ENCODE measurements around the gene RSPO3.

Gene RSPO3

DNA sequence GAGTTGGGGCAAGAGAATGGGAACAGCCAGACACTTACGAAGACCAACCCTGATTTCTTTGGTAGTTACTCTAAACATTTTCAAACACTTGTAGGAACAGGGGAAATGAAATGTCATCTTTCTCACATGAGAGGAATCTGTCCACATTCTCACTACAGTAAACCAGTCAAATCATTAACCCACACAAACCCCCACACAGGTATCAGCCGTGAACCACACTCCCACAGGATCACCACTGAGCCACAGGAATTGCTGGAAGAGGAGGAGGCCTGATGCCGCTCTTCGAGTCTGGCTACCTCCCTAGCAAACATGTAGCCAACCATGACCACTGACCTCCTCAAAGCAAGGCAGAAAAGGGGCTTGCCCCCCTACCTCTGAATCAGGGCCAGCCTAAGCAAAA lies 6.9 kb upstream of the RSPO3 start:
- no peak for DNase-seq (ENCODE audit: low read depth)

DNA sequence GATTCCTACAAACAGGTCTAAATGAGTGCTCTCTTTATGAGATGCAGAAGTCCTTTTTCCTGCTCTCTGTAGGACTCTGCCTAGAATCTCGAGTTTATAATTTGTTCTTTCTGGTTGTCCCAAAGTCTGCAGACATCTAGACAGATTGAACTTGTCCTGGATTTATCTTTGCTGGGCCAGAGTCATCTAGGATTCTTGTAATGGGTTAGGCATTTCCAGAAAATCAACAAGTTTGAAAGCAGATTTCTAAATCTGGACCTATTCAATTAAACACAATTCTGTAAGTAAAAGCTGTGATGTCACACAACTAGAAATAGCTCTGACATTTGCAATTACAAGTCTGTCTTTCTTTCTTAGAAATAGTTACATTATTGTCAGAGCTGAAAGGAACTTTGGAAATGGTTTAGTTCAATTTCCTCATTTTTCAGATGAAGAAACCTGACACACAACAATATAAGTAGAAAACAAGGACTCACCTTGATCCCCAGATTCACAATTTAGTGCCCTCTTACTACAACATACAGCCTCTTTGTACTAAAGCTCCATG lies 4.2 kb upstream of the RSPO3 start:
- no peak for DNase-seq (ENCODE audit: low read depth)

DNA sequence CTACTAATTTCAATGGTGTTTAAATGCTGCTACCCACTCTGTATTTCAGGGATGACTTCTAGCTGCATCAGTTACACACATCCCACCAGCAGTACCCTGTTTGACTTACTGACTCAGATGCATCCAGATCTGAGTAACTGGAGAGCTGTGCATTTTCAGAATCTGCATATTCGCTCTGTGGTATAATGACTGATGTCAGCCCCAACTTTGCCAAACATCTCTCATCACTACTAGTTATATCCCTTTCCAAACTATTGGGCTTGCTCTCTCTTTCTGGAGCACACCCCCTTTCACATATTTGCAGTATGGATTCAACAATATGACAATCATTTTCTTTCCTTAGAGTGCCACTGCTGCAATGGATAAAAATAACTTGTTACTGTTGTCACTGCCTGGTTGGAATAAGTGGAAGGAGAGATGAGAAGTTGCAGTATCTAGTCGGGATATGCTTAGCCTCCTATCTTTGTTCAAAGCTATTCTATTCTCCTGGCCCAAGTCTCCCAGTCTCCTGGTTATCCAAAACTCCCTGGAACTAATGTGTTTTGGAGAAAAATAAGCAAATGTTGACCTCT lies 3.3 kb upstream of the RSPO3 start:
- no peak for DNase-seq (ENCODE audit: low read depth)

DNA sequence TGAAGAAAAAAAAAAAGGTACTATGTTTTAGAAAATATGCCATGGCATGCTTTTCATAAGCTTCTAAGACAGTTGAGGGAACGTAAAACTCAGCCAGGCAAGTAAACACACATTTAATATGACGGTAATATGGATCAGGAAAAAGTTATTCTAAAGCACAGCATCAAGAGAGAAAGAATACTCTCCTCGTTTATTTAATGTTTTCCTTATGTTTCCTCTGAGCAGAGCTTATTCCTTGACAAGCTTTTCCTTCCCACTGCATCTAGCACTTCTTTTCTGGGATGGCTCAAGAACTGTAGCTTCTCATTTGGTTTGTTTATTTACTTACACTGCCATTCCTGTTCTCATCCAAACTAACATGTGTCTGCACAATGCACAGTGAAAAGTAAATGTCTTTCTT lies 2.7 kb upstream of the RSPO3 start:
- DNase-seq (ENCODE audit: low read depth) = no peak

DNA sequence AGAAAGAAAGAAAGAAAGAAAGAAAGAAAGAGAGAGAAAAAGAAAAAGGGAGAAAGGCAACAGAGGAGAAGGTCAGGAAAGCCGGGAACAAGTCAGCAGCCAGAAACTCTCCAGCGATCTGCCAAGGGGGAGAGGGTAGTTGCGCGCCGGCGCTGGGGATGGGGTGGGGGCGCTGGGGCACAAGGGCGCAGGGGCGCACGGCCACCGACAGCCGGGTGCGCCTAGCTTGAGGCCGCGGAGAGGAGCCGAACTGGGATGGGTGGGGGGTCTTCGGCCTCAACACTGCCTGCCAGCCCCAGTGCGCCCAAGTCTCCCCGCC lies 533 bp upstream of the RSPO3 start:
- DNase-seq (ENCODE audit: low read depth) = no peak

DNA sequence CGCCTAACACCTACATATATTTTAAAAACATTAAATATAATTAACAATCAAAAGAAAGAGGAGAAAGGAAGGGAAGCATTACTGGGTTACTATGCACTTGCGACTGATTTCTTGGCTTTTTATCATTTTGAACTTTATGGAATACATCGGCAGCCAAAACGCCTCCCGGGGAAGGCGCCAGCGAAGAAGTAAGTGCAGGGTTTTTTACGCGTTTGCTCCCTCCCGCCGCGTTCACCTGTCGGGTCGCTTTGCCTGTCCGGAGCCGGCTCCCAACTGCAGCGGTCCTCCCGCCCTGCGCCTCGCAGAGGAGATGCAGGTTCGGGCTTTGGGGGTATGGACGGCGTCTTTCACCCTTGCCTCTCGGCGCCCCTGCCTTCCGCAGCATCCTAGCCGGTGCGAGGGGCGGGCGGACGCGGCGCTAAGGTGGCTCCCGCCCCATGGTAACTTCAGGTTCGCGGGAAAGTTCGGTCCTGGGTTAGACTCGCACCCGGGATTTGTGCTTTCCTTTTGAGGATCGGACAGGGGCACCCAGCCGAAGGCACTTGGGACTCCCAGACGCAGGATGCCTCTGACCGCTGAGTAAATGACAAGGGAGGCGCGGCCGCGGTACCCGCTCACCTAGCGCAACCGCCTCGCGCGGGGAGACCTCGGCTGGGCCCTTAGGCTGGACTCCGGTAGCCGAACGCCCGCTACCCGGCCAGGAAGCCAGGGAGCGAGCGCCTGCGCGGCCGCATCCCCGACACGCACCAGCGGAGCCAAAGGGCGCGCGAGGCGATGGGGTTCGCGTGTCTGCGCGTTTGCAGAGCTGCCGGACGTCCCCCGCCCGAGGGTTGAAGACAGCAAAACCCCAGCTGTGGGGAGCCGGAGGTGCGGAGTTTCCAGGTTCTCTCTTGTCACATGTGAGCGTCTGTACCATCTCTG lies 891 bp downstream of the RSPO3 start:
- no peak for DNase-seq (ENCODE audit: low read depth)

DNA sequence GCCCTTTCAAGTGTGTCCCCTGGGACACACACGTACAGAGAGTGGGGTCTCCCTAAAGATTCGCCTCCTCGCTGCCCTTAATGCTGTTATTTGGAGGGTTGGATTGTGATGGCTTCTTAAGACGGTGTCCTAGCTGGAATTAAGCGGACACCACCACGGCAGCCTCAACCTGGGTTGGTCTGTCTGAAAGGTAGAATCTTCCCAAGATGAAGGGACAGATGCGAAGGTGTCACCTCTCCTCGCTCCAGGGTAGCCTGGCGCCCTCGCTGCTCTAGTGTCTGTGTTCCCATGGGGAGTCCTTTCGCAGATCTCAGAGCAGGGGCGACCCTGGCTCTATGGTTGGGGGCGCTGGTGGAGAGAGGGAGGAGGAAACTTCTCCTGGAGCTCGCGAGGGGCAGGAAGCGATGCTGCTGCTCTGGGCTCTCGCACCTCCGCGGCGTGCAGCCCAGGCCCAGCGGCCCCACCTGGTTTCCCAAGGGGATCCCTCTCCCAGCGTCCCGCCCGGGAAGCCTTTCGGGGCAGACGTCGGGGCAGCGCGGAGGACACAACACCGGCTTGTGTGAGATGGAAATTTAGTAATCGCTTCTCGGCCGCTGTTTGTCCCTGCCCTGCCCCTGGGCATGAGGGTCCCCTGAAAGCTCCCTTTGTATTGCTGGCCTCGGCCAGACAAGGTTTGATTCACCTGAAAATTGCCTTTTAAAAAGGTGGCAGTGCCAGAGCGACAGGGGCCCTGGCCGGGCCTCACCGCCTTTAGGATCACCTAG lies 1.7 kb downstream of the RSPO3 start:
- no peak for DNase-seq (ENCODE audit: low read depth)

DNA sequence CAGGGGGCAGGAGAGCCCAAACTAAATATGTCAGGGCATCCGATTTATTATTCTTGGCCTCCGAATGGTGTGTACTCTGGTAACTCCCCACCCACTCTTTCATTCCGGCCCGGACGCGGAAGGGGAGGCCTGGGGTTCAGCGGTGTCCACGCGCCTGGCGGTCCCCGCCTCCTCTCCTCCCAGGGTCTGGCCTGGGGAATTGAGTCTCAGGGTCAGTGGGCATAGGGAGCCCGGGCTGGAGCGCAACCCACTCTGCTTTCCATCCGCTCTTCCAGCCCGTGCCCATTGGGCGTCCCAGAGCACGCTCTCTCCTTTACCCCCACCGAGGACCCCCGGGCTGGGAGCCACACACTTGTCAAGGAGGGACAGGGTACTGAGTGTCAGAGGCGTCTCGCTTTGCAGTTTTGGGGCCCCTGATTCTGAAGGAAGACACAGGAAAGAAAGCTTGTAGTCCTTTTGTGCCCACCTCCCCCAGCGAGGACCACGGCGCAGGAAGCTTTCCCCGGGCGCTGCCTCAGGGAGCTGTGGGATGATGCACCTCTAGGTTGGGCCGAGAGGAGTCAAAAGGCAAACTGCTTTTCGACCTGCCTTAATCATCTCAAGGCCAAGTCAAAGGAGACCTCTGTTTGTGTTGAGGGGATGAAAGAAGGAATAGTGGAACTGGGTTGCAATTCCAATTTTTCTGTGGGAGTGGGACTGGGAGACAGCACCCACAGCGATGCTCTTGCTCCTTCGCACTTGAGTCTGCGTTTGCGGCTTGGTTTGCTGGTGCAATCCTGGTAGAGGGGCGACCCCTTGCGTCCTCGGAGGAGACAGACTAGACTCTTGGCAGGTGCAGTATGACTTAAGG lies 2.5 kb downstream of the RSPO3 start:
- DNase-seq (ENCODE audit: low read depth) = peak; percentile 54

DNA sequence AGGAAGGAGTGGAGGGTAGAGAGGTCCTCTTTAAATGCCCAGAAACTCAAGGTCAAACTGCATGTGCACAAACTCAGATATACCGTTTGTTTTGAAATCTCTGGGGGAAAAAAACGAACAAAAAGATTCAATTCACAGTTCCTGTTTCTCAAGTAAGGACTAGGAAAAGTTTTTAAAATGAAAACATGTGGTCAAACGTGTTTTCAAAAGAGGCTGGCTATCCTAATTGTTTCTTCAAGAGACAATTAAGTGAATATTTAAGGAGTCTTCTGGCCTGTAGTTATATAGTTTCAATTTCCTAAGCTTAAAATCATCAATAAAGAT lies 3.1 kb downstream of the RSPO3 start:
- no peak for DNase-seq (ENCODE audit: low read depth)

DNA sequence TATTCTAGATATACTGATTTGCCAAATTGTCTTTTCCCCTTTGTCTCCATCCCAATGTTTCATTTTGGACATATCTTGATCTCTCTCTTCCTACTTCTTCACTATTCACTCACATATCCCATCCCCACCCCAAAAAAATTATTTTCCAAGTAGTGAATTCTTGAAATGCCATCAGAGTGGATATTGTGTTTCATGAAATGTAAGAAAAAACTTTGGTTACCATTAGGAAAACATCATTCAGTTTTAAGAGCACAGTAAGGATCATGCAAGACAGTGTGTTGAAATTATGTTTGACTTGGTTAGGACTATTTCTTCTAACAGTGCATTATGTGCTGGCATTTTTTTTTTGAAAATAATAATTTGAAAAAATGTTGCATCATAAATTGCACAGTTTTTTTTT lies 5.7 kb downstream of the RSPO3 start:
- DNase-seq (ENCODE audit: low read depth) = no peak

DNA sequence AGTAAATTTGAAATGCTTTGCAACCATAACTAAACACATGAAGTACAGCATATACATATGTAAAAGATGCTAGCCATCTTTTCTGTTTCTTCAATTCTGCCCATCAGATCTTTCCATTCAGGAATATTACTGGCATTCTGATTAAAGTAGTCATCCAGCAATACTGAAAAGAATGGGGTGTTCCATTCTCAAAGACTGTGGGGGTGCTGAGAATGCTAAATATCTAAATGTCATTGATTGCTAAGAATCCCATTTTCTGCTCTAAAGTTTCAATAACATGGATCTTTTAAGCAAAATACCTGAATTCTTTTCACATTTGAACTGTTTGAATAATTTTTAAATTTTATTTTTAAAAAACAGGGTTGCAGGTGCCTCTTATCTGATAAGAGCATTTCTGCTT lies 6.2 kb downstream of the RSPO3 start:
- no peak for DNase-seq (ENCODE audit: low read depth)

DNA sequence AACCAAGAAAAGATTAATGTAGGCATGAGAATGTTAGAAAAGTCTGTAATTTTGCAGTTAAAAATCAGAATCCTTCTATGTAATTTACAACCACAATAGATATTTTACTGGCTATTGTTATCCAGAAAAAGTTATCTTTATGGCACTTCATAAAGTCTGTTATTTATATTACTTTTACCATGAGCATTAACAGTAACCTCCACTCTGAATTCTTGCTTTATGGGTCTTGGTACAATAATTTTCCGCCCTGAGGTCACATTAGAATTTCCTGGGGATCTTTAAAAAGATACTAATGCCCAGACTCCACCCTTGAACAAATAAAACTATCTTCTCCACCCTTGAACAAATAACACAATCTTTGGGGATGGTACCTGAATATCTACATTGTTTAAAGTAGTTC lies 9.6 kb downstream of the RSPO3 start:
- no peak for DNase-seq (ENCODE audit: low read depth)

DNA sequence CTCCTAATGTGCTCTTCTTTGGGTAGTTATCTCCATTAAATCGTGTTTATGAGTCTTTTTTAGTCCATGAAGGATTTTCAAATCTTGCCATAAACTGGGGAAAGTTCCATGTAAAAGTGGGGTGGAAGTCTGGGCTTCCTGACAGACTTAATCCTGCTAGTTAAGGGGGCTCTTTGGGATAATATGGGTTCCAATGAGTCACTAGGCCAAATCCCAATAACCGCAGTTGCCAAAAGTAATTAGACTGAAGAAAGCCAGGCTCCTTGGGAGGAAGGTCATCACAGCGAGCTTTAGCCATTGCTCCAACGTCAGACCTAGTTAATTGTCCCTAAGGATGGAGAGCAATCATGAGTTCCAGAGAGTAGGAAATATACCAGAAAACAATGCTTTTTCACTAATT lies 10.8 kb downstream of the RSPO3 start:
- DNase-seq (ENCODE audit: low read depth) = no peak

DNA sequence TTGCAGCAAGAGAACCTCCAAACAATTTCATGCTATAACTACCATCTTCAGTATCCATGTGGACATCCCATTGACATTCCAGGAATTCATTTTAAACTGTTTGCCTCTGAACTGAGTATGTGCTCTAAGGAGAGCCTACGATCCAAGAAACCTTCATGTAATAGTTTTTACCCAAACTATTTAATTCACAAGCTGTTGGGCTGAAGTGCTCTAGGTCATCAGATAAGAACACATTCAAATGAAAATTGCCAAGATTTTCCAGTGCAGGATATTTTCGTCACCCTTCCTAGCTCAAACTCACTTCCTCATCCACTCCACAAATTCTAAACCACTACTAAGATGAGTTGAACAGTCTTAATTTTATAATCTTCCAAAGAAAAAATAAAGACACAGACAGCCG lies 12.8 kb downstream of the RSPO3 start:
- no peak for DNase-seq (ENCODE audit: low read depth)

DNA sequence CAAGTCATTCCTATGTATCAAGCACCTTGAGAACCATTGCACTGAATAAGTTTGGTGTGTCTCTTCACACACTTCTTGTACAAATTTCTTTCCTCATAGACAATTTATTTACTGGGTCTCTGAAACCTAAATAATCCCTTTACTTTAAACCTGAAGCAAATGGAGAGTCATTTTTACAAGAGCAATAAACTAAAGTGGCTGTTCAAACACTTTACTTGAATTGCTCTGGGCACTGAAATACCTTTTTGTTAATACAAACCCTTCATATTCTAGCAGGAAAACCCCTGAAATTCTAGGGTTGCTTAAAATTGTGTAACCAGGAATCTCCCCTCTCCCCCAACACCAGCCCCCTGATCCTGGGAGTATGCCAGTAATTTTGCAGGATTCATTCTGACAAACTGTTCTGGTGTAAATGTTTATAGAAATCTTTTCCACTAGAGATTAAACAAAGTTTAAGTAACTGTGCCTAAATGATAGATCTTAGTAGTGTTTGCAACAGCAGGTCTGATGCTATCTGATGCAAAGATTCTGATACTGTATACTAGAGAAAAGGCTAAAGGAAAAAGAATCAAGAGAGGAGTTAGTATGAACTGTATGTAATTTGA lies 13.4 kb downstream of the RSPO3 start:
- no peak for DNase-seq (ENCODE audit: low read depth)

DNA sequence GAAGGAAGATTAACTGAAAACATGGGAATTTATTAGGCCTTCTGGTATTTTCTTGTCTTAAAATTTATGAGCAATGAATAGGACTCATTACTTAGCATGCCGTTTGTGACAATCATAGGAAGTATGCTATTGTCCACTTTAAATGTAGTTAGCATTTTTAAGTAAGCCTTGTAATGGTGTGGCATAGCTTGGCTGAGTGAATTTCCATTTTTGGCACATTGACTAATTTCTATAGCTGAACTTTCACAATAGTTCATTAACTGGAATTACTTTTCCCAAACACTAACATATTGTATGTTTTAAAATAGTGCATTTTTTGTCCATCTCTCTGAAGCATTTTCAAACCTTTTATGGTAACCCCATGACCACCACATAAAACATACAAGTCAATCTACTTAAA lies 15.7 kb downstream of the RSPO3 start:
- no peak for DNase-seq (ENCODE audit: low read depth)

DNA sequence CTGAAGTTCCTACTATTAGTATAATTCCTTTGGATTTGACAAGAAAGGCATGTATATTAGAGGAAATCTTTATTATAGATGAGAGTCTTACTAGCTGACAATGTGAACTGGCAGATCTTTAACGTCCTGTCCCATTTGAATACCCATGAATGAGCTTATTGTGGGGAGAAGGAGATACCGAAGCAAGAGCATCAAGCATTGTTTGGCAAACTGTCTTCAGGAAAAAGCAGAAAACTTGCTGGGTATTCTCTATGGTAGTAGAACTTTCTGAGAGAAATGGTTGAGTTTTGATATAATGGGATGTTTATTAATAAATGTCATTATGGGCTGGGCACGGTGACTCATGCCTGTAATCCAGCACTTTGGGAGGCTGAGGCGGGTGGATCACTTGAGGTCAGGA lies 18.3 kb downstream of the RSPO3 start:
- DNase-seq (ENCODE audit: low read depth) = no peak

DNA sequence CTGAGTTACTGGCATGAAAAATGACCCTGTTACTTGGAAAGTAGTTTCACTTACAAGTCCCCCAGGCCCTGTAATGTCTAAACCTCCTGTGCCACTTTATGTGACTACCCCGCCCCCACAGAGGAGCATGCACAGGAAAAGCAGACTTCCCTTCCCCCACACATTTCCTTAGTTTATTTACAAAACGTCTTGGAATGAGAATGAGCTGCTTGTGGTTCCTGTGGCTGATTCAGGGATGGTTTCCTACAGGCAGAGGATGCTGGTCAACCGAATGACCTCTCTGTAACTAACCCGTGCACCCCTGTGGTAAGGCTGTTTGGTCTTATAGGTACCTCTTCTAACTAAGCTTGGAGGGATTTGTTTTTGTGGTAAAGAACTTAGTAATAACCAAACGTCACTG lies 28.5 kb downstream of the RSPO3 start:
- peak; percentile 98 for DNase-seq (ENCODE audit: low read depth)

DNA sequence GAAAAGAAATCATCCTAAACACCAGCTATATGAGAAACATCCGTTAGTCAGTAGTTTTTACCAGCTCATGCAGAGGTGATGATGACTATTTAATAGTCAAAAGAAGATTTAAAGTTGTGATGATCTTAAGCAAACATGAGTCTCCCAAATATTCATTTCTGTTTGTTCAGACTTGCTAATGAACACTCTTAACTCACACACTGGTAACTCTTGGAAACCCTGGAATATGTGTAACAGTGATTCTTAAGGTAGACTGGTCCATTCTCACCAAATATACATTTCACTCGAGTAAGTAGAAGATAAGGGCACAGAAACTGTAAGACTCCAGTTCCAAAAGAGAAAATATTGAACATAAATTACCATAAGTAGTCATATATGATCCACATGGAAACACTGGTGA lies 29.1 kb downstream of the RSPO3 start:
- DNase-seq (ENCODE audit: low read depth) = no peak

DNA sequence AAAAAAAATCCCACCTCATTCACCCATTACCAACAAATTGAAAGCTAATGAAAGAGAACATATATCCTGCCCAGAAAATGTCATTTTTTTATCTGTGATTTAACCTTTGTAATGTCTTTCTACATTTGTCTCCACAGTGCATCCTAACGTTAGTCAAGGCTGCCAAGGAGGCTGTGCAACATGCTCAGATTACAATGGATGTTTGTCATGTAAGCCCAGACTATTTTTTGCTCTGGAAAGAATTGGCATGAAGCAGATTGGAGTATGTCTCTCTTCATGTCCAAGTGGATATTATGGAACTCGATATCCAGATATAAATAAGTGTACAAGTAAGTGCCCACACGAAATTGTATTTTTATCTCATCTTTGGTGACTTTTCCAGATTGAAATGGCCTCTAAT lies 30.0 kb downstream of the RSPO3 start:
- DNase-seq (ENCODE audit: low read depth) = no peak

DNA sequence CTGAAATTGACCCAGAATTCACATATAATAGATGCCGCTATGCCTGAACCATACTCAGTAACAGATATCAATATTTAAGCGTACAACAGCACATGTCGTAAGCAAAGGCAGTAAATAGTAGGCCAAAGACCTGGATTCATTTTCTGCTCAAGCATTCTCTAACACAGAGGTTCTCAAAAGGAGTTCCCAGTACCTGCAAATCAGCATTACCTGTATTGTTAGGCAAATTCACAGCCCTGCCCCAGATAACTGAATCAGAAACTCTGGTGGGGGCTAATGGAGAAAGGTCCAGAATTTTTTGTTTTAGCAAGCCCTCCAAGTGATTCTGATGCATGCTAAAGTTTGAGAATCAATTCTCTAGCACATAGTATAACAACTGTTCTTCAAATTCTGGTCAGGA lies 36.0 kb downstream of the RSPO3 start:
- no peak for DNase-seq (ENCODE audit: low read depth)

DNA sequence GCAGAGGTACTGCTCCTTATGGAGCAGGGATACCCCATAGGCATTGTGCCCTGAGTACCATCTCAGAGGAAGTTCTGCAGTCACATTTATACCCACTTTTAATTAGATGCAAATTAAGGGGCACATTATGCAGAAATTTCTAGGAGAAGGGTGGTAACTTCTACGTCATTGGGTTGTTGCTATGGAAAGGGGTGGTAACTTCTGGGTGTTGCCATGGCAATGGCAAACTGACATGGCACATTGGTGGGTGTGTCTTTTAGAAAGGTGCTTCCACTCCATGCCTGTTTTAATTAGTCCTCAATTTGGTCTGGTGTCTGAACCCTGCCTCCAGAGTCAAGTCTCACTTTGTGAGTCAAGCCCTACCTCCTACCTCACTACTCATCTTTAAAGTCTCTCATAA lies 42.0 kb downstream of the RSPO3 start:
- no peak for DNase-seq (ENCODE audit: low read depth)

Data from non-pigmented ciliary epithelial cell (primary cell).